Peyer's patch (tissue), 4 donors: ENCODE results near the gene PCED1B. TPM values are rescaled to one million over a fixed set of nuclear protein-coding genes. Genes with fewer than 3 reads are reported as not detected.
A peak's percentile ranks its signal among the peaks of the same experiment; 100 is the strongest.

Experiments used
- DNase-seq, 3 donors: peaks; one replicate each; pipeline ENCODE4 v3.0.0-alpha.2; 2017 to 2019
- H3K27ac ChIP-seq, 4 donors: fragments of 200-600 bp; sonication (generic); one replicate each; pipeline ENCODE4 v1.5.1; 2016 to 2019
- H3K27me3 ChIP-seq, 2 donors: fragments of 200-600 bp; sonication (generic); one replicate each; pipeline ENCODE4 v1.5.1; 2019
- H3K36me3 ChIP-seq, 3 donors: fragments of 200-600 bp; sonication (generic); one replicate each; pipeline ENCODE4 v1.5.1; 2016 to 2019
- H3K4me1 ChIP-seq, 4 donors: fragments of 200-600 bp; sonication (generic); one replicate each; pipeline ENCODE4 v1.5.1; 2016 to 2019
- H3K4me3 ChIP-seq, 4 donors: fragments of 200-600 bp; sonication (generic); 1 replicate in 3 of 4; 2 replicates in 1 of 4; pipeline ENCODE4 v1.5.1; 2016 to 2019; ENCODE audit warnings: mild to moderate bottlenecking in 1 of 4
- H3K9me3 ChIP-seq, 4 donors: fragments of 200-600 bp; sonication (generic); one replicate each; pipeline ENCODE4 v1.5.1; 2016 to 2019; ENCODE audit warnings: mild to moderate bottlenecking in 1 of 4
- CTCF ChIP-seq, 6 experiments: fragments of 450-650 bp in 4 of 6; fragments of 200-600 bp in 2 of 6; sonication (generic) in 1 of 6; IDR thresholded peaks; one replicate each; pipeline ENCODE4 v1.5.1; 2017 to 2019; ENCODE audit warnings: antibody characterized with exemption in 6 of 6, mild to moderate bottlenecking in 3 of 6, moderate library complexity in 1 of 6
- POLR2A ChIP-seq, 2 donors: fragments of 450-650 bp; IDR thresholded peaks; one replicate each; pipeline ENCODE4 v1.5.1; 2017; ENCODE audit warnings: antibody characterized with exemption in 2 of 2, mild to moderate bottlenecking in 2 of 2, moderate library complexity in 2 of 2
- total RNA-seq, 4 donors: library from RNA; depleted of rRNA; stranded (reverse); fragments of >200 nt; gene quantifications; one replicate each; pipeline ENCODE4 v1.1.0, GENCODE V29; 2016

PCED1B gene
- total RNA-seq, 4 donors from 2014 or later = 1.9 to 11.6 (median 2.3) TPM; not detected in 1

GRCh38 chr12:47070310-47070709 is 9.1 kb upstream of the PCED1B start:
- H3K4me3 ChIP-seq = no peak overlapping the region
- no peaks in the 10 kb centered on the region for H3K36me3 ChIP-seq
- TF ChIP-seq POLR2A (IDR thresholded peaks at IDR 0.05) (no peak), CTCF (IDR thresholded peaks at IDR 0.05) (no peak)
- H3K4me1 ChIP-seq = no peaks in the 10 kb centered on the region
- H3K27ac ChIP-seq = no peak overlapping the region
- H3K27me3 ChIP-seq = no peaks in the 10 kb centered on the region
- no peaks in the 10 kb centered on the region for H3K9me3 ChIP-seq
- no peak for DNase-seq

GRCh38 chr12:47071241-47071852 is 8.1 kb upstream of the PCED1B start:
- Histone ChIP-seq H3K9me3 (no peaks in the 10 kb centered on the region), H3K27ac (no peak overlapping the region), H3K4me3 (no peak overlapping the region), H3K4me1 (no peaks in the 10 kb centered on the region), H3K36me3 (no peaks in the 10 kb centered on the region), H3K27me3 (no peaks in the 10 kb centered on the region)
- TF ChIP-seq CTCF (IDR thresholded peaks at IDR 0.05) (peak in 5 of 6 experiments; percentile 27 to 50 (median 45)), POLR2A (IDR thresholded peaks at IDR 0.05) (no peak)
- DNase-seq = no peak

GRCh38 chr12:47073951-47074350 is 5.5 kb upstream of the PCED1B start:
- TF ChIP-seq POLR2A (IDR thresholded peaks at IDR 0.05) (no peak), CTCF (IDR thresholded peaks at IDR 0.05) (no peak)
- H3K36me3 ChIP-seq = no peaks in the 10 kb centered on the region
- DNase-seq = no peak
- H3K9me3 ChIP-seq = no peaks in the 10 kb centered on the region
- no peak overlapping the region for H3K4me3 ChIP-seq
- no peak overlapping the region for H3K27ac ChIP-seq
- no peaks in the 10 kb centered on the region for H3K27me3 ChIP-seq
- peaks cover 0 to 3% (median 0%) of the 10 kb centered on the region in 4 donors for H3K4me1 ChIP-seq

DNA sequence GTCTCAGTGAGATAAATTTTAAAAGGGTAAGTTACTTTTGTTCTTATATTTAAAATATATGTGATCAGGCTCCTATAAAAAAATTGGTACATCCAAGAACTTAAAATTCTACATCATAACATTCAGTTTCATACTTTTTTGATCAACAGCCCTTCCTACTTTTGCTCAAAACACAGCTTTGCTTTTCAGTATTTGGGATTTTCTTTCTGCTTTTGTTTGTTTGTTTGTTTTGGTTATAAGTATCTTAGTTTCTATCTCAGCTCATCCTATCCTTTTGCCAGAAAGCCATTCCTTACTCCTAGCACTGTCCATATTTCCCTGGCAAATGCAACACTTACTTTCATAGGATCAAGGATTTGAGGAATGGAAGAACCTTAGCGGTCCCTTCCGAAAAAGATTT is 4.7 kb upstream of the PCED1B start:
- no peaks in the 10 kb centered on the region for H3K9me3 ChIP-seq
- peaks cover 0 to 3% (median 0%) of the 10 kb centered on the region in 4 donors for H3K4me1 ChIP-seq
- H3K36me3 ChIP-seq = no peaks in the 10 kb centered on the region
- TF ChIP-seq CTCF (IDR thresholded peaks at IDR 0.05) (no peak), POLR2A (IDR thresholded peaks at IDR 0.05) (no peak)
- H3K4me3 ChIP-seq = no peak overlapping the region
- no peak for DNase-seq
- H3K27ac ChIP-seq = no peak overlapping the region
- no peaks in the 10 kb centered on the region for H3K27me3 ChIP-seq

- Histone ChIP-seq H3K27ac (no peak overlapping the region), H3K36me3 (no peaks in the 10 kb centered on the region), H3K9me3 (no peaks in the 10 kb centered on the region), H3K27me3 (no peaks in the 10 kb centered on the region), H3K4me1 (peaks cover 0 to 3% (median 0%) of the 10 kb centered on the region in 4 donors), H3K4me3 (no peak overlapping the region)
- DNase-seq = no peak
- TF ChIP-seq CTCF (IDR thresholded peaks at IDR 0.05) (no peak), POLR2A (IDR thresholded peaks at IDR 0.05) (no peak)
Observed at GRCh38 chr12:47075192-47076084, 4.0 kb upstream of the PCED1B start.
